K562 (cell line): ENCODE data around the gene RPL9. TPM values are rescaled to one million over a fixed set of nuclear protein-coding genes. Genes with fewer than 3 reads are reported as not detected.
A peak's percentile ranks its signal among the peaks of the same experiment; 100 is the strongest.

Experiments used
- ARID2 ChIP-seq: fragments of 450-650 bp; IDR thresholded peaks from 2 replicates; pipeline ENCODE4 v1.6.1; 2017; ENCODE audit warnings: antibody characterized with exemption, mild to moderate bottlenecking
- GTF2A2 ChIP-seq: IDR thresholded peaks from 2 replicates; pipeline ENCODE4 v1.6.1; 2016; ENCODE audit warnings: mild to moderate bottlenecking, missing genetic modification characterization, missing compliant biosample characterization
- HMGN3 ChIP-seq: IDR thresholded peaks from 2 replicates; pipeline ENCODE4 v1.6.1; 2011; ENCODE audit warnings: borderline replicate concordance, low read depth, mild to moderate bottlenecking, mixed read lengths, low read length; ENCODE audit not compliant: insufficient read length; ENCODE audit errors: extremely low read depth
- PPARD ChIP-seq: fragments of 250-450 bp; sonication (Bioruptor Pico); IDR thresholded peaks from 2 replicates; pipeline ENCODE4 v1.8.0; 2022; ENCODE audit warnings: inconsistent platforms, mild to moderate bottlenecking, moderate library complexity
- PTRF ChIP-seq: fragments of 450-650 bp; IDR thresholded peaks from 2 replicates; pipeline ENCODE4 v1.6.1; 2016; ENCODE audit warnings: mild to moderate bottlenecking, missing genetic modification characterization, missing compliant biosample characterization
- SMAD4 ChIP-seq: fragments of 250-450 bp; sonication (Bioruptor Pico); conservative IDR thresholded peaks from 2 replicates; pipeline ENCODE4 v1.8.0; 2021; ENCODE audit warnings: inconsistent platforms, mild to moderate bottlenecking, moderate library complexity
- U2AF1 ChIP-seq: fragments of 200-400 bp; formaldehyde crosslinking; optimal IDR thresholded peaks from 2 replicates; pipeline ENCODE3; 2017; ENCODE audit warnings: mild to moderate bottlenecking, low read depth, low read length, moderate library complexity
- polyA plus RNA-seq, 8 experiments: library from polyadenylated mRNA; depleted of rRNA in 4 of 8; stranded (reverse) in 5 of 8; unstranded in 3 of 8; fragments of >200 nt; fragmentation: Nextera tagmentation in 2 of 8; fragmentation: Illumina TruSeq in 1 of 8; extraction: Ambion mirVana in 2 of 8; extraction: Trizol in 1 of 8; gene quantifications; 2 replicates each; pipeline versions ENCODE4 v1.2.1 to v1.2.3, GENCODE V29; 2011 to 2014; ENCODE audit warnings: inconsistent platforms in 1 of 8, missing spikeins in 1 of 8
- total RNA-seq, 7 experiments: library from RNA; depleted of rRNA in 6 of 7; stranded (reverse); fragments of >200 nt in 6 of 7; fragmentation: Illumina TruSeq in 2 of 7; extraction: Trizol in 2 of 7; gene quantifications; 2 replicates each; pipeline versions ENCODE4 v1.2.1 to v1.2.3, GENCODE V29; 2011 to 2021; ENCODE audit warnings: low replicate concordance in 1 of 7
- TF ChIP-seq, protein P1 (sequence below): fragments of 450-650 bp; IDR thresholded peaks from 2 replicates; pipeline ENCODE4 v1.6.1; 2016; ENCODE audit warnings: mild to moderate bottlenecking, moderate library complexity
- TF ChIP-seq, protein P2 (sequence below): fragments of 450-650 bp; IDR thresholded peaks from 2 replicates; pipeline ENCODE4 v1.6.1; 2016; ENCODE audit warnings: borderline replicate concordance

RPL9 gene
- total and polyA plus RNA-seq, 9 of the 15 experiments (the other 6 are each of a cell fraction or from before 2014, with no cell fraction given): 1,925 to 5,178 (median 3,033) TPM

DNA sequence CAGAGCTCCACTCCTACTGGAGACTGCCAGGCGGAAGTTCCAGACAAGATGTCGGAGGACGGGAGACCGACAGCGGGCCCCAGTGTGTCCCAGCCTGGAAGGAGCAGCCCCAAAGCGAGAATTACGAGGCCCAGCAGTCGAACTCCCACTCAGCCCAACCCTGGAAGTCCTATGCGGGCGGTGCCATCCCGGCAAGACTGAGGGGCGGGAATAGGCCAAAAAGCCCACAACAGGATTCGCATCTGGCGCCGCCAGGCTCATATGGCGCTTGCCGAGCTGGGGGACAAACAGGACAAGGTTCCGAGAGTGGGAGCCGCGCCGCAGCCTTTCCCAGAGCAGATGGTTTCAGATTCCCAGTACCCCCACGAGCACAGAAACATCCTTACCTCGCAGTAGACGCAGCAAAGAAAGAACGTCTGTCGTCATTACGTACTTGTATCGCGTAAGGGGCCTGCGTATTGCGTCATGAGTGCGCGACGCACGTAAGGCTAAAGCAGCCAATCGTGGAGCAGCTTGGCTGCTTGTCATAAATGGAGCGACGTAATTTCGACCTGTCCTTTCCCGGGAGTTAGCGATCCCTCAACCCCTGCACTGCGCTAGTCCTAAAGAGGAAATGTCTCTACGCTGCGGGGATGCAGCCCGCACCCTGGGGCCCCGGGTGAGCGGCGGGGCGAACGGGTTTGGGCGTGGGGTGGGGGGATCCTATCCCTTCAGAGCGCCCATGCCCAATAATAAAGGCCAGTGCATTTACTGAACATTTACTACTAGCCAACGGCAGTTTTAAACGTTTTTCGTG lies at the start of gene RPL9, which contains the start of gene LIAS (continued):
- TF ChIP-seq, protein P1, sequence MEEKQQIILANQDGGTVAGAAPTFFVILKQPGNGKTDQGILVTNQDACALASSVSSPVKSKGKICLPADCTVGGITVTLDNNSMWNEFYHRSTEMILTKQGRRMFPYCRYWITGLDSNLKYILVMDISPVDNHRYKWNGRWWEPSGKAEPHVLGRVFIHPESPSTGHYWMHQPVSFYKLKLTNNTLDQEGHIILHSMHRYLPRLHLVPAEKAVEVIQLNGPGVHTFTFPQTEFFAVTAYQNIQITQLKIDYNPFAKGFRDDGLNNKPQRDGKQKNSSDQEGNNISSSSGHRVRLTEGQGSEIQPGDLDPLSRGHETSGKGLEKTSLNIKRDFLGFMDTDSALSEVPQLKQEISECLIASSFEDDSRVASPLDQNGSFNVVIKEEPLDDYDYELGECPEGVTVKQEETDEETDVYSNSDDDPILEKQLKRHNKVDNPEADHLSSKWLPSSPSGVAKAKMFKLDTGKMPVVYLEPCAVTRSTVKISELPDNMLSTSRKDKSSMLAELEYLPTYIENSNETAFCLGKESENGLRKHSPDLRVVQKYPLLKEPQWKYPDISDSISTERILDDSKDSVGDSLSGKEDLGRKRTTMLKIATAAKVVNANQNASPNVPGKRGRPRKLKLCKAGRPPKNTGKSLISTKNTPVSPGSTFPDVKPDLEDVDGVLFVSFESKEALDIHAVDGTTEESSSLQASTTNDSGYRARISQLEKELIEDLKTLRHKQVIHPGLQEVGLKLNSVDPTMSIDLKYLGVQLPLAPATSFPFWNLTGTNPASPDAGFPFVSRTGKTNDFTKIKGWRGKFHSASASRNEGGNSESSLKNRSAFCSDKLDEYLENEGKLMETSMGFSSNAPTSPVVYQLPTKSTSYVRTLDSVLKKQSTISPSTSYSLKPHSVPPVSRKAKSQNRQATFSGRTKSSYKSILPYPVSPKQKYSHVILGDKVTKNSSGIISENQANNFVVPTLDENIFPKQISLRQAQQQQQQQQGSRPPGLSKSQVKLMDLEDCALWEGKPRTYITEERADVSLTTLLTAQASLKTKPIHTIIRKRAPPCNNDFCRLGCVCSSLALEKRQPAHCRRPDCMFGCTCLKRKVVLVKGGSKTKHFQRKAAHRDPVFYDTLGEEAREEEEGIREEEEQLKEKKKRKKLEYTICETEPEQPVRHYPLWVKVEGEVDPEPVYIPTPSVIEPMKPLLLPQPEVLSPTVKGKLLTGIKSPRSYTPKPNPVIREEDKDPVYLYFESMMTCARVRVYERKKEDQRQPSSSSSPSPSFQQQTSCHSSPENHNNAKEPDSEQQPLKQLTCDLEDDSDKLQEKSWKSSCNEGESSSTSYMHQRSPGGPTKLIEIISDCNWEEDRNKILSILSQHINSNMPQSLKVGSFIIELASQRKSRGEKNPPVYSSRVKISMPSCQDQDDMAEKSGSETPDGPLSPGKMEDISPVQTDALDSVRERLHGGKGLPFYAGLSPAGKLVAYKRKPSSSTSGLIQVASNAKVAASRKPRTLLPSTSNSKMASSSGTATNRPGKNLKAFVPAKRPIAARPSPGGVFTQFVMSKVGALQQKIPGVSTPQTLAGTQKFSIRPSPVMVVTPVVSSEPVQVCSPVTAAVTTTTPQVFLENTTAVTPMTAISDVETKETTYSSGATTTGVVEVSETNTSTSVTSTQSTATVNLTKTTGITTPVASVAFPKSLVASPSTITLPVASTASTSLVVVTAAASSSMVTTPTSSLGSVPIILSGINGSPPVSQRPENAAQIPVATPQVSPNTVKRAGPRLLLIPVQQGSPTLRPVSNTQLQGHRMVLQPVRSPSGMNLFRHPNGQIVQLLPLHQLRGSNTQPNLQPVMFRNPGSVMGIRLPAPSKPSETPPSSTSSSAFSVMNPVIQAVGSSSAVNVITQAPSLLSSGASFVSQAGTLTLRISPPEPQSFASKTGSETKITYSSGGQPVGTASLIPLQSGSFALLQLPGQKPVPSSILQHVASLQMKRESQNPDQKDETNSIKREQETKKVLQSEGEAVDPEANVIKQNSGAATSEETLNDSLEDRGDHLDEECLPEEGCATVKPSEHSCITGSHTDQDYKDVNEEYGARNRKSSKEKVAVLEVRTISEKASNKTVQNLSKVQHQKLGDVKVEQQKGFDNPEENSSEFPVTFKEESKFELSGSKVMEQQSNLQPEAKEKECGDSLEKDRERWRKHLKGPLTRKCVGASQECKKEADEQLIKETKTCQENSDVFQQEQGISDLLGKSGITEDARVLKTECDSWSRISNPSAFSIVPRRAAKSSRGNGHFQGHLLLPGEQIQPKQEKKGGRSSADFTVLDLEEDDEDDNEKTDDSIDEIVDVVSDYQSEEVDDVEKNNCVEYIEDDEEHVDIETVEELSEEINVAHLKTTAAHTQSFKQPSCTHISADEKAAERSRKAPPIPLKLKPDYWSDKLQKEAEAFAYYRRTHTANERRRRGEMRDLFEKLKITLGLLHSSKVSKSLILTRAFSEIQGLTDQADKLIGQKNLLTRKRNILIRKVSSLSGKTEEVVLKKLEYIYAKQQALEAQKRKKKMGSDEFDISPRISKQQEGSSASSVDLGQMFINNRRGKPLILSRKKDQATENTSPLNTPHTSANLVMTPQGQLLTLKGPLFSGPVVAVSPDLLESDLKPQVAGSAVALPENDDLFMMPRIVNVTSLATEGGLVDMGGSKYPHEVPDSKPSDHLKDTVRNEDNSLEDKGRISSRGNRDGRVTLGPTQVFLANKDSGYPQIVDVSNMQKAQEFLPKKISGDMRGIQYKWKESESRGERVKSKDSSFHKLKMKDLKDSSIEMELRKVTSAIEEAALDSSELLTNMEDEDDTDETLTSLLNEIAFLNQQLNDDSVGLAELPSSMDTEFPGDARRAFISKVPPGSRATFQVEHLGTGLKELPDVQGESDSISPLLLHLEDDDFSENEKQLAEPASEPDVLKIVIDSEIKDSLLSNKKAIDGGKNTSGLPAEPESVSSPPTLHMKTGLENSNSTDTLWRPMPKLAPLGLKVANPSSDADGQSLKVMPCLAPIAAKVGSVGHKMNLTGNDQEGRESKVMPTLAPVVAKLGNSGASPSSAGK: peak; percentile 71
- TF ChIP-seq ARID2 (peak; percentile 18; the same call in 1 of the 2 replicates), U2AF1 (no peak), GTF2A2 (tag) (0 out of 2 replicates have a peak, but pooled peaks have one; percentile 40), PTRF (tag) (no peak), HMGN3 (peak; percentile 34), PPARD (CRISPR knock-in tag) (no peak), SMAD4 (CRISPR knock-in tag) (no peak; the same call in 1 of the 2 replicates)
- TF ChIP-seq, protein P2, sequence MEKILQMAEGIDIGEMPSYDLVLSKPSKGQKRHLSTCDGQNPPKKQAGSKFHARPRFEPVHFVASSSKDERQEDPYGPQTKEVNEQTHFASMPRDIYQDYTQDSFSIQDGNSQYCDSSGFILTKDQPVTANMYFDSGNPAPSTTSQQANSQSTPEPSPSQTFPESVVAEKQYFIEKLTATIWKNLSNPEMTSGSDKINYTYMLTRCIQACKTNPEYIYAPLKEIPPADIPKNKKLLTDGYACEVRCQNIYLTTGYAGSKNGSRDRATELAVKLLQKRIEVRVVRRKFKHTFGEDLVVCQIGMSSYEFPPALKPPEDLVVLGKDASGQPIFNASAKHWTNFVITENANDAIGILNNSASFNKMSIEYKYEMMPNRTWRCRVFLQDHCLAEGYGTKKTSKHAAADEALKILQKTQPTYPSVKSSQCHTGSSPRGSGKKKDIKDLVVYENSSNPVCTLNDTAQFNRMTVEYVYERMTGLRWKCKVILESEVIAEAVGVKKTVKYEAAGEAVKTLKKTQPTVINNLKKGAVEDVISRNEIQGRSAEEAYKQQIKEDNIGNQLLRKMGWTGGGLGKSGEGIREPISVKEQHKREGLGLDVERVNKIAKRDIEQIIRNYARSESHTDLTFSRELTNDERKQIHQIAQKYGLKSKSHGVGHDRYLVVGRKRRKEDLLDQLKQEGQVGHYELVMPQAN: peak; percentile 52; the same call in 1 of the 2 replicates
